ENCODE results near the gene PEX12.
"Not testable (repeated sequence)": the region's sequence is repeated elsewhere in the genome, so short reads cannot be mapped to it uniquely, and the experiment has no call there.

The PEX12 gene

DNA sequence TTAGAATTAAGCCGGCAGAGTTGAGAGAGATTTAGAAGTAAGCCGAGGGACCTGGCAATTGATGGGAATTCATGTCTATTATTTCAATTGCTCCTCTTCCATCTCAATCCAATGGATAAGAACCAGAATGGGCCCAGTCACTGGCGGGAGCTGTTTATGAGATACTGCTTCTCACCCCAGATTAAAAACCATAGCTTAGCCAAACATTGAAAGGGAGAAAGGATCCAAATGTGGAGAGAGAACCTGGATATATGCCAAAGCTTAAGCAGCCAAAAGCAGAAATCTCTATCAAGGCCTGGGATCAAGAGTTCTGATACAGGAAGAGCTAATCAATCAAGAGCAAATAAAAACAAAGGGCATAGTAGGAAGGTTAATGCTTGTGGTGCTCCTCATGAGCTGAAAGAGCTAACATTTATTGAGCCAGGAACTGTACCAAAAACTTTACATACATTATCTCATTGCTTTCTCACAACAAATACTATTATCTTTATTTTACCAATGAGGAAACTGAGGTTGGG, 43.7 kb downstream of the PEX12 start:
- no peak for DNase-seq

DNA sequence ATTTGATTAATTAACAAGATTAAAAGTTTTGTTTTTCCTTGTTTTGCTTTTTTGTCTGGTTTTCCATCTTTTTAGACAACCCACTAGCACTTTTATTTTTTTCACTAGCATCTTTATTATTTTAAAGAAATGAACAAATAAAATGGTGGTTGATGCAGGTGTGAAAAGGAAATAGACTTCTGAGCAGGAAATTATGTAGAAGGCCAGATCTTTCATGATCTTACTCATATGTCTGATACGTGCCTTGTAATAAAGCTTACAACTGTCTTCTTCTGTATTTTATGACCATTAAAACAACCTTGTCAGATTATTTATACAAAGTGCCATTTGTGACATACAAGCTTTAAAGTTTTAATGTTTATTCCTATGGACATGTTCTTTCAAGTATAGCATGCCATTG, 47.2 kb downstream of the PEX12 start:
- DNase-seq: no peak

GRCh38 chr17:35529866-35530265, 48.5 kb downstream of the PEX12 start:
- DNase-seq: no peak

- DNase-seq: not testable (repeated sequence)
Observed at GRCh38 chr17:35529326-35529725, 49.0 kb downstream of the PEX12 start.
